Neural cell (in vitro differentiated cells): ENCODE data around the gene RFX4. TPM values are rescaled to one million over a fixed set of nuclear protein-coding genes. Genes with fewer than 3 reads are reported as not detected.

Experiments
- H2AFZ ChIP-seq: fragments of 200-600, 300-800 bp; sonication (generic), shearing (Covaris generic); 2 replicates; pipeline ENCODE4 v1.6.0; 2014; ENCODE audit warnings: low read depth, mild to moderate bottlenecking, antibody characterized with exemption, low read length, moderate library complexity
- H3F3A ChIP-seq: fragments of 200-600 bp; shearing (Covaris generic); 2 replicates; pipeline ENCODE4 v1.6.1; 2016; ENCODE audit warnings: mild to moderate bottlenecking, moderate library complexity, mixed read lengths, antibody characterized with exemption, low read length; ENCODE audit not compliant: insufficient read depth, poor library complexity, severe bottlenecking
- H3K27ac ChIP-seq: fragments of 200-600, 300-800 bp; sonication (generic), shearing (Covaris generic); 2 replicates; pipeline ENCODE4 v1.5.1; 2014; ENCODE audit warnings: mild to moderate bottlenecking, low read length, moderate library complexity
- H3K27me3 ChIP-seq: fragments of 300-800, 200-600 bp; sonication (generic), shearing (Covaris generic); 2 replicates; pipeline ENCODE4 v1.6.0; 2014; ENCODE audit warnings: mild to moderate bottlenecking, low read depth, low read length, moderate library complexity; ENCODE audit not compliant: insufficient read depth
- H3K36me3 ChIP-seq: fragments of 300-800, 200-600 bp; sonication (generic), shearing (Covaris generic); 2 replicates; pipeline ENCODE4 v1.5.1; 2014; ENCODE audit warnings: mild to moderate bottlenecking, antibody characterized with exemption, low read length, moderate library complexity; ENCODE audit not compliant: insufficient read depth
- H3K4me2 ChIP-seq: fragments of 300-800, 200-600 bp; sonication (generic), shearing (Covaris generic); 2 replicates; pipeline ENCODE4 v1.6.0; 2014; ENCODE audit warnings: mild to moderate bottlenecking, low read length
- H3K4me3 ChIP-seq: fragments of 300-800, 200-600 bp; sonication (generic), shearing (Covaris generic); 2 replicates; pipeline ENCODE4 v1.5.1; 2014; ENCODE audit warnings: mild to moderate bottlenecking, low read length, moderate library complexity
- H3K79me2 ChIP-seq: fragments of 200-600 bp; shearing (Covaris generic); replicated peaks from 2 replicates; pipeline ENCODE4 v1.6.0; 2014; ENCODE audit warnings: mild to moderate bottlenecking, low read length, moderate library complexity; ENCODE audit not compliant: insufficient read depth
- H3K9ac ChIP-seq: fragments of 300-800, 200-600 bp; sonication (generic), shearing (Covaris generic); 2 replicates; pipeline ENCODE4 v1.6.1; 2016; ENCODE audit warnings: mild to moderate bottlenecking, low read length, mixed read lengths
- H3K9me2 ChIP-seq: fragments of 200-600 bp; shearing (Covaris generic); 2 replicates; pipeline ENCODE4 v1.6.1; 2016; ENCODE audit warnings: mild to moderate bottlenecking, low read length, mixed read lengths; ENCODE audit not compliant: insufficient read depth
- H3K9me3 ChIP-seq: fragments of 200-600, 300-800 bp; sonication (generic), shearing (Covaris generic); 2 replicates; pipeline ENCODE4 v1.6.1; 2016; ENCODE audit warnings: mild to moderate bottlenecking, mixed run types, low read length, moderate library complexity, mixed read lengths
- H4K20me1 ChIP-seq: fragments of 200-600 bp; shearing (Covaris generic); 2 replicates; pipeline ENCODE4 v1.6.1; 2016; ENCODE audit warnings: mild to moderate bottlenecking, mixed run types; ENCODE audit not compliant: insufficient read depth
- EP300 ChIP-seq: fragments of 450-650 bp; conservative IDR thresholded peaks from 2 replicates; pipeline ENCODE4 v1.6.1; 2014; ENCODE audit warnings: antibody characterized with exemption, mild to moderate bottlenecking, moderate library complexity; ENCODE audit not compliant: poor library complexity, severe bottlenecking
- EZH2 ChIP-seq: fragments of 200-600, 300-800 bp; shearing (Covaris generic), sonication (generic); IDR thresholded peaks from 2 replicates; pipeline ENCODE4 v1.6.1; 2014; ENCODE audit warnings: antibody characterized with exemption, low read length, borderline replicate concordance, mild to moderate bottlenecking; ENCODE audit not compliant: insufficient read depth, poor library complexity, severe bottlenecking
- MXI1 ChIP-seq: fragments of 450-650 bp; conservative IDR thresholded peaks from 2 replicates; pipeline ENCODE4 v1.6.1; 2014; ENCODE audit warnings: antibody characterized with exemption, mild to moderate bottlenecking; ENCODE audit not compliant: poor library complexity, severe bottlenecking
- POLR2AphosphoS5 ChIP-seq: IDR thresholded peaks from 2 replicates; pipeline ENCODE4 v1.6.1; 2012
- RAD21 ChIP-seq: fragments of 450-650 bp; conservative IDR thresholded peaks from 2 replicates; pipeline ENCODE4 v1.6.1; 2014; ENCODE audit warnings: antibody characterized with exemption, mild to moderate bottlenecking, moderate library complexity
- SMC3 ChIP-seq: fragments of 450-650 bp; conservative IDR thresholded peaks from 2 replicates; pipeline ENCODE4 v1.6.1; 2014; ENCODE audit warnings: antibody characterized with exemption, mild to moderate bottlenecking, moderate library complexity; ENCODE audit not compliant: poor library complexity
- TAF1 ChIP-seq: IDR thresholded peaks from 2 replicates; pipeline ENCODE4 v1.6.1; 2012; ENCODE audit warnings: low read depth
- polyA plus RNA-seq: library from polyadenylated mRNA; depleted of rRNA; stranded (reverse); fragments of >200 nt; gene quantifications from 2 replicates; pipeline ENCODE4 v1.2.3, GENCODE V29; 2014
- TF ChIP-seq, protein P1 (sequence below): fragments of 450-650 bp; IDR thresholded peaks from 2 replicates; pipeline ENCODE4 v1.5.1; 2014; ENCODE audit warnings: antibody characterized with exemption, mild to moderate bottlenecking, moderate library complexity; ENCODE audit not compliant: poor library complexity, severe bottlenecking
- TF ChIP-seq, protein P2 (sequence below): IDR thresholded peaks from 2 replicates; pipeline ENCODE4 v1.6.1; 2012; ENCODE audit warnings: borderline replicate concordance

Gene RFX4
- polyA plus RNA-seq, 1 donor from 2014 or later = 0.22 TPM

DNA sequence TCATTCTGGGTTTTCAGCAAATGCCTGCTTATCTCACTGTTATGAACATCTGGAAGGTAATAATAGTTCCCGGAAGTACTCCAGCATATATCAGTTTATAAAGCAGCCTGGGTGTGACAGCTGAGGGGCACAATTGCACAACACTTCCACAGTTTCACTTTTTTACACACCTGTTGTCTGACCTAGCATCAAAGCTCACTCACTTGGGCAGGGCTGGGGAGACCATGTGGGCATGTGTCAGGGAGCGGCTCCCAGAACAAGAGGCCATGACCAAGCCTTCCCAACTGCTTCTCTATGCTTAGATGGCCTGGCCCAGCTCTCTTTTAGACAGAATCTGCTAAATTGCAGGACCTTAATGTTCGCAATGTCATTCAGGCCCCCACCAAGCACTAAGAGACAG, 140.6 kb downstream of the RFX4 start:
- Histone ChIP-seq H3K9ac (no peak overlapping the region), H3K4me3 (no peak overlapping the region), H3F3A (no peaks in the 10 kb centered on the region), H3K9me2 (no peaks in the 10 kb centered on the region), H3K36me3 (no peaks in the 10 kb centered on the region), H3K79me2 (no peaks in the 10 kb centered on the region), H2AFZ (no peak overlapping the region), H3K27me3 (peaks cover 2% of the 10 kb centered on the region), H3K4me2 (no peak overlapping the region), H4K20me1 (no peaks in the 10 kb centered on the region), H3K9me3 (no peaks in the 10 kb centered on the region), H3K27ac (no peak overlapping the region)
- TF ChIP-seq POLR2AphosphoS5 = no peak
- TF ChIP-seq, protein P1, sequence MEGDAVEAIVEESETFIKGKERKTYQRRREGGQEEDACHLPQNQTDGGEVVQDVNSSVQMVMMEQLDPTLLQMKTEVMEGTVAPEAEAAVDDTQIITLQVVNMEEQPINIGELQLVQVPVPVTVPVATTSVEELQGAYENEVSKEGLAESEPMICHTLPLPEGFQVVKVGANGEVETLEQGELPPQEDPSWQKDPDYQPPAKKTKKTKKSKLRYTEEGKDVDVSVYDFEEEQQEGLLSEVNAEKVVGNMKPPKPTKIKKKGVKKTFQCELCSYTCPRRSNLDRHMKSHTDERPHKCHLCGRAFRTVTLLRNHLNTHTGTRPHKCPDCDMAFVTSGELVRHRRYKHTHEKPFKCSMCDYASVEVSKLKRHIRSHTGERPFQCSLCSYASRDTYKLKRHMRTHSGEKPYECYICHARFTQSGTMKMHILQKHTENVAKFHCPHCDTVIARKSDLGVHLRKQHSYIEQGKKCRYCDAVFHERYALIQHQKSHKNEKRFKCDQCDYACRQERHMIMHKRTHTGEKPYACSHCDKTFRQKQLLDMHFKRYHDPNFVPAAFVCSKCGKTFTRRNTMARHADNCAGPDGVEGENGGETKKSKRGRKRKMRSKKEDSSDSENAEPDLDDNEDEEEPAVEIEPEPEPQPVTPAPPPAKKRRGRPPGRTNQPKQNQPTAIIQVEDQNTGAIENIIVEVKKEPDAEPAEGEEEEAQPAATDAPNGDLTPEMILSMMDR = no peak
- TF ChIP-seq SMC3 = no peak

GRCh38 chr12:106724116-106724515, 141.3 kb downstream of the RFX4 start:
- no peaks in the 10 kb centered on the region for H3F3A ChIP-seq
- no peak overlapping the region for H3K4me2 ChIP-seq
- no peaks in the 10 kb centered on the region for H3K36me3 ChIP-seq
- H3K9me3 ChIP-seq = no peaks in the 10 kb centered on the region
- H3K27ac ChIP-seq = no peak overlapping the region
- no peak overlapping the region for H2AFZ ChIP-seq
- H3K79me2 ChIP-seq = no peaks in the 10 kb centered on the region
- TF ChIP-seq TAF1 = no peak
- TF ChIP-seq MXI1 = no peak
- no peak for TF ChIP-seq EZH2
- TF ChIP-seq, protein P1 = no peak
- TF ChIP-seq EP300 = no peak
- no peak for TF ChIP-seq SMC3
- no peak overlapping the region for H3K4me3 ChIP-seq
- no peaks in the 10 kb centered on the region for H3K9me2 ChIP-seq
- H3K9ac ChIP-seq = no peak overlapping the region
- H4K20me1 ChIP-seq = no peaks in the 10 kb centered on the region
- peaks cover 2% of the 10 kb centered on the region for H3K27me3 ChIP-seq

GRCh38 chr12:106724934-106725333, 142.1 kb downstream of the RFX4 start:
- no peaks in the 10 kb centered on the region for H3K36me3 ChIP-seq
- no peaks in the 10 kb centered on the region for H3K9me3 ChIP-seq
- H2AFZ ChIP-seq = no peak overlapping the region
- H3K9me2 ChIP-seq = no peaks in the 10 kb centered on the region
- H4K20me1 ChIP-seq = no peaks in the 10 kb centered on the region
- TF ChIP-seq SMC3 (no peak), RAD21 (no peak), MXI1 (no peak), TAF1 (no peak), EP300 (no peak), EZH2 (no peak), POLR2AphosphoS5 (no peak)
- TF ChIP-seq, protein P1 = no peak
- TF ChIP-seq, protein P2, sequence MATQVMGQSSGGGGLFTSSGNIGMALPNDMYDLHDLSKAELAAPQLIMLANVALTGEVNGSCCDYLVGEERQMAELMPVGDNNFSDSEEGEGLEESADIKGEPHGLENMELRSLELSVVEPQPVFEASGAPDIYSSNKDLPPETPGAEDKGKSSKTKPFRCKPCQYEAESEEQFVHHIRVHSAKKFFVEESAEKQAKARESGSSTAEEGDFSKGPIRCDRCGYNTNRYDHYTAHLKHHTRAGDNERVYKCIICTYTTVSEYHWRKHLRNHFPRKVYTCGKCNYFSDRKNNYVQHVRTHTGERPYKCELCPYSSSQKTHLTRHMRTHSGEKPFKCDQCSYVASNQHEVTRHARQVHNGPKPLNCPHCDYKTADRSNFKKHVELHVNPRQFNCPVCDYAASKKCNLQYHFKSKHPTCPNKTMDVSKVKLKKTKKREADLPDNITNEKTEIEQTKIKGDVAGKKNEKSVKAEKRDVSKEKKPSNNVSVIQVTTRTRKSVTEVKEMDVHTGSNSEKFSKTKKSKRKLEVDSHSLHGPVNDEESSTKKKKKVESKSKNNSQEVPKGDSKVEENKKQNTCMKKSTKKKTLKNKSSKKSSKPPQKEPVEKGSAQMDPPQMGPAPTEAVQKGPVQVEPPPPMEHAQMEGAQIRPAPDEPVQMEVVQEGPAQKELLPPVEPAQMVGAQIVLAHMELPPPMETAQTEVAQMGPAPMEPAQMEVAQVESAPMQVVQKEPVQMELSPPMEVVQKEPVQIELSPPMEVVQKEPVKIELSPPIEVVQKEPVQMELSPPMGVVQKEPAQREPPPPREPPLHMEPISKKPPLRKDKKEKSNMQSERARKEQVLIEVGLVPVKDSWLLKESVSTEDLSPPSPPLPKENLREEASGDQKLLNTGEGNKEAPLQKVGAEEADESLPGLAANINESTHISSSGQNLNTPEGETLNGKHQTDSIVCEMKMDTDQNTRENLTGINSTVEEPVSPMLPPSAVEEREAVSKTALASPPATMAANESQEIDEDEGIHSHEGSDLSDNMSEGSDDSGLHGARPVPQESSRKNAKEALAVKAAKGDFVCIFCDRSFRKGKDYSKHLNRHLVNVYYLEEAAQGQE = no peak
- H3K79me2 ChIP-seq = no peaks in the 10 kb centered on the region
- H3K9ac ChIP-seq = no peak overlapping the region
- H3F3A ChIP-seq = no peaks in the 10 kb centered on the region
- no peak overlapping the region for H3K4me2 ChIP-seq
- peaks cover 2% of the 10 kb centered on the region for H3K27me3 ChIP-seq
- no peak overlapping the region for H3K27ac ChIP-seq
- no peak overlapping the region for H3K4me3 ChIP-seq
